CD4-positive, alpha-beta T cell (primary cell): Measurements from ENCODE around the gene NOS1. TPM values are rescaled to one million over a fixed set of nuclear protein-coding genes. Genes with fewer than 3 reads are reported as not detected.
"Not testable (repeated sequence)": the region's sequence is repeated elsewhere in the genome, so short reads cannot be mapped to it uniquely, and the experiment has no call there.

Experiments used
- ATAC-seq: fragments of 200-7000 bp; cut with Tn5 transposase; one replicate; pipeline ENCODE4 v1.10.0; 2022; ENCODE audit warnings: mild to moderate bottlenecking; ENCODE audit not compliant: poor library complexity
- CTCF ChIA-PET: fragments of 350-600 bp; sonication (Branson Sonifier 250); formaldehyde crosslinking; loops from one replicate; lab custom pipeline; 2021; ENCODE audit warnings: antibody characterized with exemption, inconsistent platforms; lab: Charles Lee
- POLR2A ChIA-PET: fragments of 350-600 bp; sonication (Branson Sonifier 250); formaldehyde crosslinking; loops from one replicate; lab custom pipeline; 2021; ENCODE audit warnings: antibody characterized with exemption, inconsistent platforms; lab: Charles Lee
- DNase-seq, 14 experiments: peaks; one replicate each; pipeline ENCODE4 v3.0.0-alpha.2; 2013 to 2020; ENCODE audit warnings: mixed read lengths in 2 of 14
- H3K27ac ChIP-seq, 2 donors: one replicate each; pipeline versions ENCODE4 v1.5.1 to v1.7.0; 2013; ENCODE audit warnings: low read length in 2 of 2, low read depth in 1 of 2, mild to moderate bottlenecking in 1 of 2
- H3K27me3 ChIP-seq, 2 experiments: 1 replicate in 1 of 2; 2 replicates in 1 of 2; pipeline versions ENCODE4 v1.6.1 to v1.7.0; 2013; ENCODE audit warnings: low read length in 2 of 2, control low read depth in 1 of 2, mild to moderate bottlenecking in 1 of 2, moderate library complexity in 1 of 2; ENCODE audit not compliant: insufficient read depth in 2 of 2, control insufficient read depth in 1 of 2
- H3K36me3 ChIP-seq: one replicate; pipeline ENCODE4 v1.6.1; 2013; ENCODE audit warnings: low read length, control low read depth; ENCODE audit not compliant: insufficient read depth
- H3K4me1 ChIP-seq: one replicate; pipeline ENCODE4 v1.6.1; 2013; ENCODE audit warnings: low read length, control low read depth; ENCODE audit not compliant: insufficient read depth
- H3K4me3 ChIP-seq: one replicate; pipeline ENCODE4 v1.5.1; 2013; ENCODE audit warnings: mild to moderate bottlenecking, low read length, moderate library complexity
- H3K9me3 ChIP-seq, 2 experiments: 1 replicate in 1 of 2; 2 replicates in 1 of 2; pipeline versions ENCODE4 v1.6.1 to v1.7.0; 2013; ENCODE audit warnings: low read length in 2 of 2, mild to moderate bottlenecking in 2 of 2, control low read depth in 1 of 2, moderate library complexity in 1 of 2; ENCODE audit not compliant: control insufficient read depth in 1 of 2, insufficient read depth in 1 of 2
- H3K27ac Mint-ChIP-seq: one replicate; pipeline ENCODE4 v1.8.0; 2020; ENCODE audit warnings: mixed read lengths
- H3K27me3 Mint-ChIP-seq: one replicate; pipeline ENCODE4 v1.8.0; 2021; ENCODE audit warnings: mixed read lengths
- H3K36me3 Mint-ChIP-seq: one replicate; pipeline ENCODE4 v1.8.0; 2021; ENCODE audit warnings: low read depth, mixed read lengths
- H3K4me1 Mint-ChIP-seq: one replicate; pipeline ENCODE4 v1.8.0; 2021; ENCODE audit warnings: low read depth, mixed read lengths
- H3K4me3 Mint-ChIP-seq: one replicate; pipeline ENCODE4 v1.8.0; 2020; ENCODE audit warnings: mild to moderate bottlenecking, mixed read lengths
- H3K9me3 Mint-ChIP-seq: one replicate; pipeline ENCODE4 v1.8.0; 2020; ENCODE audit warnings: mixed read lengths
- intact Hi-C, 2 experiments: fragments of 100-400 bp; cut with DNase I in 1 of 2; cut with micrococcal nuclease in 1 of 2; formaldehyde crosslinking; loops; one replicate each; pipeline versions ENCODE4 v1.15.1 to v1.9.0; 2023 to 2025; cut with DNase I, micrococcal nuclease
- total RNA-seq, 174 experiments: library from RNA in 2 of 174; stranded (reverse) in 2 of 174; gene quantifications; one replicate each; pipeline ENCODE4 v1.2.3 and lab custom pipeline; 2021 to 2026
- TF ChIP-seq, protein P1 (sequence below): fragments of 200-600 bp; IDR thresholded peaks from one replicate; pipeline ENCODE4 v1.8.0; 2022; ENCODE audit warnings: antibody characterized with exemption, mild to moderate bottlenecking

NOS1 gene
- total RNA-seq, 2 experiments from 2014 or later: not detected

DNA sequence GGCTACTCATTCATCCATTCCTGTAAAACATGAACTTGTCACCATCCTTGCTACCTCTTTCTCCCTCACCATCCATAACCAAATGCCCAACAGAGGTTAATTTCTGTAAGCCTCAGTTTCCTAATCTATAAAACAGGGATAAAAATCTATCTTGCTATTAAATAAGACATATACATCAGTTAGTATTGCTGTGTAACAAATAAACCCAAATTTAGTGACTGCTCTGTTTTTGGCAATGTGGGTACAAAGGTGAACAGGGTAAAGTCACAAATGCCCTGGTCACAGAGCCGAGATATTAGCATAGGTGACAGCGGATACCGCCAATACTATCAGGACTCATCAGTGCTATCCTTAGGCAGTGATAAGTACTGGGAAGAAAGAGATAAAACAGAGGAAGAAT lies 167.5 kb downstream of the NOS1 start:
- Mint-ChIP-seq H3K4me3 (peak overlapping the region; percentile 48), H3K27me3 (peaks cover 10% of the 10 kb centered on the region), H3K27ac (no peak overlapping the region), H3K9me3 (no peaks in the 10 kb centered on the region), H3K36me3 (peaks cover 9% of the 10 kb centered on the region), H3K4me1 (peaks cover 22% of the 10 kb centered on the region)
- TF ChIP-seq, protein P1, sequence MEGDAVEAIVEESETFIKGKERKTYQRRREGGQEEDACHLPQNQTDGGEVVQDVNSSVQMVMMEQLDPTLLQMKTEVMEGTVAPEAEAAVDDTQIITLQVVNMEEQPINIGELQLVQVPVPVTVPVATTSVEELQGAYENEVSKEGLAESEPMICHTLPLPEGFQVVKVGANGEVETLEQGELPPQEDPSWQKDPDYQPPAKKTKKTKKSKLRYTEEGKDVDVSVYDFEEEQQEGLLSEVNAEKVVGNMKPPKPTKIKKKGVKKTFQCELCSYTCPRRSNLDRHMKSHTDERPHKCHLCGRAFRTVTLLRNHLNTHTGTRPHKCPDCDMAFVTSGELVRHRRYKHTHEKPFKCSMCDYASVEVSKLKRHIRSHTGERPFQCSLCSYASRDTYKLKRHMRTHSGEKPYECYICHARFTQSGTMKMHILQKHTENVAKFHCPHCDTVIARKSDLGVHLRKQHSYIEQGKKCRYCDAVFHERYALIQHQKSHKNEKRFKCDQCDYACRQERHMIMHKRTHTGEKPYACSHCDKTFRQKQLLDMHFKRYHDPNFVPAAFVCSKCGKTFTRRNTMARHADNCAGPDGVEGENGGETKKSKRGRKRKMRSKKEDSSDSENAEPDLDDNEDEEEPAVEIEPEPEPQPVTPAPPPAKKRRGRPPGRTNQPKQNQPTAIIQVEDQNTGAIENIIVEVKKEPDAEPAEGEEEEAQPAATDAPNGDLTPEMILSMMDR: no peak
- no peak for ATAC-seq
- Histone ChIP-seq H3K36me3 (no peaks in the 10 kb centered on the region), H3K9me3 (no peaks in the 10 kb centered on the region), H3K27me3 (peaks cover 0 to 2% of the 10 kb centered on the region in 2 experiments), H3K4me1 (peaks cover 16% of the 10 kb centered on the region), H3K4me3 (no peak overlapping the region), H3K27ac (no peak overlapping the region)
- ChIA-PET CTCF (no interaction called here), POLR2A (no interaction called here)
- no peak for DNase-seq
- intact Hi-C loops: loop anchor here in 1 of 2 experiments (5.0 kb wide), 1 partner anchor 372 kb away; no protein-coding TSS in a partner anchor

DNA sequence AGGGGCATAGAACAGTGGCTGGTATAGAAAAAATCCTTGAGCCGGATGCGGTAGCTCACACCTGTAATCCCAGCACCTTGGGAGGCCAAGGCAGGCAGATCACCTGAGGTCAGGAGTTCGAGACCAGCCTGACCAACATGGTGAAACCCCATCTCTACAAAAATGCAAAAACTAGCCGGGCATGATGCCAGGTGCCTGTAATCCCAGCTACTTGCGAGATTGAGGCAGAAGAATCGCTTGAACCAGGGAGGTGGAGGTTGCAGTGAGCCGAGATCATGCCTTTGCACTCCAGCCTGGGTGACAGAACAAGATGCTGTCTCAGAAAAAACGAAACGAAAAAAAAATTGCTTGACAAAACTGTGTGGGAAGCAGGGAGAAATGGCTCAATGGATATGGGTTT lies 168.8 kb downstream of the NOS1 start:
- H3K27ac Mint-ChIP-seq, POLR2A ChIA-PET, ATAC-seq: not testable (repeated sequence)

DNA sequence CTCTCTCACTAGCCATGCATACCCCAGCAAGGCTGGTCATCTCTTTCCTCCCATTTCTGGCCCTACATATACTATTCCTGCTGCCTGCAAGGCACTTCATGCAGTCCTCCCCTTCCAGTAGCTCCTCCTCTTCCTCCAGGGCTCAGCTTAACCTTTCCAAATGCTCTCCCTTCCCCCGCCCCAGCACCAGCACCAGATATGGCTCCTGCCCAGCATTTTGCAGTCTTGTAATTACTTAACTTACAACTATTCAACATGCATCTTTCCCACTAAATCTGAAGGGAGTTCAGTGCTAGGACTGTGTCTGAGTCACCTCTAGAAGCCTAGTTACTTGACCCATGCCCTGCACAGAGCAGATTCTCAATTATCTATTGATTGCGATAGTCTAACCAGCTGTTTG lies 169.4 kb downstream of the NOS1 start:
- H3K27me3 Mint-ChIP-seq: peaks cover under 1% of the 10 kb centered on the region
- H3K4me3 Mint-ChIP-seq: peak overlapping the region; percentile 94
- H3K4me1 Mint-ChIP-seq: peaks cover 38% of the 10 kb centered on the region
- peaks cover 4% of the 10 kb centered on the region for H3K36me3 ChIP-seq
- intact Hi-C loops: loop anchor here in 1 of 2 experiments (5.0 kb wide), 1 partner anchor 370 kb away; no protein-coding TSS in a partner anchor
- ChIA-PET CTCF (no interaction called here), POLR2A (no interaction called here)
- TF ChIP-seq, protein P1: no peak
- H3K4me3 ChIP-seq: no peak overlapping the region
- H3K27ac ChIP-seq: no peak overlapping the region
- H3K9me3 Mint-ChIP-seq: no peaks in the 10 kb centered on the region
- H3K36me3 Mint-ChIP-seq: peaks cover 23% of the 10 kb centered on the region
- no peaks in the 10 kb centered on the region for H3K9me3 ChIP-seq
- peak overlapping the region; percentile 6 for H3K27ac Mint-ChIP-seq
- DNase-seq (no peak), ATAC-seq (no peak)
- H3K4me1 ChIP-seq: peaks cover 19% of the 10 kb centered on the region
- H3K27me3 ChIP-seq: no peaks in the 10 kb centered on the region

More for the DNA sequence above, 168.8 kb downstream of the NOS1 start:
- Mint-ChIP-seq H3K36me3 (peaks cover 19% of the 10 kb centered on the region), H3K4me3 (peak overlapping the region; percentile 94), H3K4me1 (peaks cover 34% of the 10 kb centered on the region)
- DNase-seq, H3K9me3 ChIP-seq, H3K9me3 Mint-ChIP-seq, H3K4me3 ChIP-seq, H3K27ac ChIP-seq, CTCF ChIA-PET, H3K36me3 ChIP-seq, H3K27me3 Mint-ChIP-seq, H3K27me3 ChIP-seq: not testable (repeated sequence)
- intact Hi-C loops: loop anchor here in 1 of 2 experiments (5.0 kb wide), 1 partner anchor 370 kb away; no protein-coding TSS in a partner anchor
- H3K4me1 ChIP-seq: peaks cover 19% of the 10 kb centered on the region
